Panc1 (cell line): Measurements from ENCODE around the gene ANXA6. TPM values are rescaled to one million over a fixed set of nuclear protein-coding genes. Genes with fewer than 3 reads are reported as not detected.

ENCODE experiments used
- ATAC-seq: fragments of 200-7000 bp; cut with Tn5 transposase; 2 replicates; pipeline ENCODE4 v1.9.1; 2020; ENCODE audit warnings: mild to moderate bottlenecking, moderate library complexity
- BruUV-seq: library from RNA; stranded (reverse); fragments of 400-500 nt; replicated peaks from 2 replicates; lab custom pipeline; 2021; lab: Mats Ljungman, UMichigan
- CTCF ChIA-PET: fragments of 300-600 bp; sonication (Branson Sonifier 250); formaldehyde crosslinking; loops from one replicate; lab custom pipeline; 2022; ENCODE audit warnings: antibody characterized with exemption; lab: Charles Lee
- POLR2A ChIA-PET: fragments of 300-600 bp; sonication (Branson Sonifier 250); formaldehyde crosslinking; loops from one replicate; lab custom pipeline; 2022; ENCODE audit warnings: antibody characterized with exemption; lab: Charles Lee
- DNase-seq: peaks from one replicate; pipeline ENCODE4 v3.0.0-alpha.2; 2010; ENCODE audit warnings: low read depth, low spot score
- H3K27ac ChIP-seq: 2 replicates; pipeline ENCODE4 v1.5.1; 2011; ENCODE audit warnings: mild to moderate bottlenecking, low read length, inconsistent platforms
- H3K27me3 ChIP-seq: fragments of 200-500 bp; sonication (Bioruptor generic); 2 replicates; pipeline ENCODE4 v1.6.0; 2014; ENCODE audit warnings: low read length, inconsistent platforms; ENCODE audit not compliant: control insufficient read depth, insufficient read depth
- H3K36me3 ChIP-seq: fragments of 200-500 bp; sonication (Bioruptor generic); 2 replicates; pipeline ENCODE4 v1.5.1; 2014; ENCODE audit warnings: inconsistent platforms, mild to moderate bottlenecking, low read length, moderate library complexity; ENCODE audit not compliant: control insufficient read depth, insufficient read depth
- H3K4me1 ChIP-seq: 2 replicates; pipeline ENCODE4 v1.5.1; 2011; ENCODE audit warnings: inconsistent platforms, mild to moderate bottlenecking, low read length, moderate library complexity; ENCODE audit not compliant: control insufficient read depth, insufficient read depth
- H3K4me3 ChIP-seq, 2 experiments: 2 replicates each; pipeline ENCODE4 v1.5.1; 2011 to 2012; ENCODE audit warnings: low read depth in 2 of 2, low read length in 2 of 2, mild to moderate bottlenecking in 2 of 2, inconsistent platforms in 1 of 2, moderate library complexity in 1 of 2
- H3K9me3 ChIP-seq: fragments of 200-500 bp; sonication (Bioruptor generic); 2 replicates; pipeline ENCODE4 v1.5.1; 2014; ENCODE audit warnings: low read depth, mild to moderate bottlenecking, inconsistent platforms, low read length, moderate library complexity; ENCODE audit not compliant: control insufficient read depth, insufficient read depth
- CTCF ChIP-seq: fragments of 450-650 bp; IDR thresholded peaks from 2 replicates; pipeline ENCODE4 v1.5.1; 2017; ENCODE audit warnings: mild to moderate bottlenecking
- POLR2AphosphoS5 ChIP-seq: IDR thresholded peaks from 2 replicates; pipeline ENCODE4 v1.6.1; 2012; ENCODE audit warnings: mild to moderate bottlenecking, low read depth, low read length, moderate library complexity
- REST ChIP-seq, 2 experiments: IDR thresholded peaks; 2 replicates each; pipeline ENCODE4 v1.6.1; 2011 to 2012; ENCODE audit warnings: low read depth in 2 of 2, control low read depth in 1 of 2, low read length in 1 of 2, mild to moderate bottlenecking in 1 of 2, moderate library complexity in 1 of 2; ENCODE audit not compliant: insufficient read depth in 1 of 2
- SIN3A ChIP-seq: IDR thresholded peaks from 2 replicates; pipeline ENCODE4 v1.6.1; 2012; ENCODE audit warnings: low read depth, mild to moderate bottlenecking, low read length, moderate library complexity, borderline replicate concordance; ENCODE audit not compliant: insufficient read depth
- TCF7L2 ChIP-seq: IDR thresholded peaks from 2 replicates; pipeline ENCODE4 v1.6.1; 2011; ENCODE audit warnings: mild to moderate bottlenecking, low read depth, low read length, inconsistent platforms
- in situ Hi-C: cut with HindIII; loops from 2 replicates; pipeline ENCODE4 v1.10.0; 2016; ENCODE audit warnings: low sequenced_read_pairs, low pct_unique_long_range_greater_than_20kb
- intact Hi-C: fragments of 100-400 bp; cut with micrococcal nuclease; formaldehyde crosslinking; loops from one replicate; pipeline ENCODE4 v1.10.0; 2022; ENCODE audit not compliant: unreplicated experiment
- total RNA-seq: library from RNA; stranded (reverse); gene quantifications from one replicate; pipeline ENCODE4 v1.2.1, GENCODE V29; 2021; ENCODE audit not compliant: unreplicated experiment

Gene ANXA6
- total RNA-seq, 1 experiment from 2014 or later = 60.0 TPM

GRCh38 chr5:151121095-151121494, 36.5 kb downstream of the ANXA6 start:
- Histone ChIP-seq H3K4me1 (no peaks in the 10 kb centered on the region), H3K27ac (no peak overlapping the region), H3K36me3 (no peaks in the 10 kb centered on the region), H3K27me3 (no peaks in the 10 kb centered on the region), H3K4me3 (no peak overlapping the region), H3K9me3 (no peaks in the 10 kb centered on the region)
- in situ Hi-C loops = no loop called here
- ChIA-PET CTCF (no interaction called here), POLR2A (no interaction called here)
- no peak for TF ChIP-seq REST (IDR thresholded peaks at IDR 0.05; ENCODE audit: insufficient read depth in 1 of 2, low read depth in 2 of 2, low read length in 1 of 2)
- TF ChIP-seq SIN3A = no peak
- no peak for TF ChIP-seq POLR2AphosphoS5
- TF ChIP-seq TCF7L2 = no peak
- TF ChIP-seq CTCF = no peak
- ATAC-seq (no peak), DNase-seq (no peak)
- intact Hi-C loops = loop anchor here (10.0 kb wide), 1 partner anchor 174 kb away; no protein-coding TSS in a partner anchor
- no TSS peak for BruUV-seq

GRCh38 chr5:151118913-151119575, 38.5 kb downstream of the ANXA6 start:
- Histone ChIP-seq H3K27me3 (no peaks in the 10 kb centered on the region), H3K4me1 (no peaks in the 10 kb centered on the region), H3K36me3 (no peaks in the 10 kb centered on the region), H3K9me3 (no peaks in the 10 kb centered on the region), H3K27ac (no peak overlapping the region), H3K4me3 (no peak overlapping the region)
- TF ChIP-seq SIN3A (no peak), TCF7L2 (no peak), CTCF (no peak), POLR2AphosphoS5 (no peak), REST (IDR thresholded peaks at IDR 0.05; ENCODE audit: insufficient read depth in 1 of 2, low read depth in 2 of 2, low read length in 1 of 2) (no peak)
- no peak for DNase-seq
- BruUV-seq = no TSS peak
- intact Hi-C loops (no loop called here), in situ Hi-C loops (no loop called here)
- ChIA-PET CTCF (interaction anchor here (0.6 kb wide), 1 partner anchor 148 kb away, joined by 3 read pairs; no protein-coding TSS in a partner anchor), POLR2A (no interaction called here)
- no peak for ATAC-seq
